GM23338 (cell line): ENCODE measurements around the gene PNPO. TPM values are rescaled to one million over a fixed set of nuclear protein-coding genes. Genes with fewer than 3 reads are reported as not detected.

Experiments
- ATAC-seq: fragments of 200-7000 bp; cut with Tn5 transposase; 3 replicates; pipeline ENCODE4 v1.9.1; 2020
- DNase-seq: peaks from one replicate; pipeline ENCODE4 v3.0.0-alpha.2; 2015; ENCODE audit warnings: low spot score
- H2AFZ ChIP-seq: fragments of 200-600 bp; sonication (generic); 2 replicates; pipeline ENCODE4 v1.8.0; 2016; ENCODE audit warnings: antibody characterized with exemption, mild to moderate bottlenecking, moderate library complexity
- H3F3A ChIP-seq: fragments of 200-600 bp; sonication (generic); replicated peaks from 2 replicates; pipeline ENCODE4 v1.8.0; 2017; ENCODE audit warnings: antibody characterized with exemption, mixed run types, low read depth
- H3K27ac ChIP-seq: fragments of 200-600 bp; sonication (generic); 2 replicates; pipeline ENCODE4 v1.6.1; 2016; ENCODE audit warnings: low read depth
- H3K27me3 ChIP-seq: fragments of 200-600 bp; sonication (generic); 2 replicates; pipeline ENCODE4 v1.8.0; 2016; ENCODE audit warnings: mild to moderate bottlenecking, mixed run types, moderate library complexity; ENCODE audit not compliant: insufficient read depth
- H3K36me3 ChIP-seq: fragments of 200-600 bp; sonication (generic); 2 replicates; pipeline ENCODE4 v1.8.0; 2016; ENCODE audit warnings: mild to moderate bottlenecking; ENCODE audit not compliant: insufficient read depth
- H3K4me1 ChIP-seq: fragments of 200-600 bp; sonication (generic); 2 replicates; pipeline ENCODE4 v1.8.0; 2016; ENCODE audit warnings: mild to moderate bottlenecking, moderate library complexity; ENCODE audit not compliant: insufficient read depth
- H3K4me2 ChIP-seq: fragments of 200-600 bp; sonication (generic); 2 replicates; pipeline ENCODE4 v1.7.1; 2017; ENCODE audit warnings: mixed run types
- H3K4me3 ChIP-seq: fragments of 200-600 bp; sonication (generic); 2 replicates; pipeline ENCODE4 v1.6.1; 2016; ENCODE audit warnings: mixed run types
- H3K79me2 ChIP-seq: fragments of 200-600 bp; sonication (generic); replicated peaks from 2 replicates; pipeline ENCODE4 v1.8.0; 2017; ENCODE audit warnings: mild to moderate bottlenecking; ENCODE audit not compliant: insufficient read depth
- H3K9me2 ChIP-seq: fragments of 200-600 bp; sonication (generic); 2 replicates; pipeline ENCODE4 v1.8.0; 2017; ENCODE audit not compliant: insufficient read depth
- H4K20me1 ChIP-seq: fragments of 200-600 bp; sonication (generic); replicated peaks from 2 replicates; pipeline ENCODE4 v1.8.0; 2017; ENCODE audit warnings: mild to moderate bottlenecking; ENCODE audit not compliant: insufficient read depth
- H3K27ac Mint-ChIP-seq: 2 replicates; pipeline ENCODE4 v1.8.0; 2020; ENCODE audit warnings: inconsistent platforms, mild to moderate bottlenecking, moderate library complexity, mixed read lengths
- H3K27me3 Mint-ChIP-seq: 3 replicates; pipeline ENCODE4 v1.8.0; 2022; ENCODE audit warnings: low read depth, mild to moderate bottlenecking, moderate library complexity, mixed read lengths, inconsistent platforms; ENCODE audit not compliant: insufficient read depth, poor library complexity
- H3K36me3 Mint-ChIP-seq: 3 replicates; pipeline ENCODE4 v1.8.0; 2021; ENCODE audit warnings: low read depth, mild to moderate bottlenecking, inconsistent platforms, moderate library complexity, mixed read lengths
- H3K4me1 Mint-ChIP-seq: 3 replicates; pipeline ENCODE4 v1.8.0; 2020; ENCODE audit warnings: mild to moderate bottlenecking, inconsistent platforms, mixed read lengths
- H3K4me3 Mint-ChIP-seq: 3 replicates; pipeline ENCODE4 v1.8.0; 2021; ENCODE audit warnings: moderate library complexity, mild to moderate bottlenecking, inconsistent platforms, mixed read lengths
- H3K9me3 Mint-ChIP-seq: 3 replicates; pipeline ENCODE4 v1.8.0; 2020; ENCODE audit warnings: moderate library complexity, mild to moderate bottlenecking, inconsistent platforms, mixed read lengths
- CREB1 ChIP-seq: fragments of 250-450 bp; sonication (Bioruptor Pico); IDR thresholded peaks from 2 replicates; pipeline ENCODE4 v1.5.0; 2020; ENCODE audit warnings: low read depth, mild to moderate bottlenecking, moderate library complexity
- CTCF ChIP-seq, 2 experiments: fragments of 200-600 bp in 1 of 2; sonication (generic) in 1 of 2; conservative IDR thresholded peaks; 2 replicates each; pipeline versions ENCODE4 v1.5.1 to v1.6.1; 2016 to 2017; ENCODE audit warnings: antibody characterized with exemption in 2 of 2, low read depth in 2 of 2, mild to moderate bottlenecking in 2 of 2, moderate library complexity in 1 of 2
- ETS1 ChIP-seq: IDR thresholded peaks from 2 replicates; pipeline ENCODE4 v1.6.1; 2016; ENCODE audit warnings: antibody characterized with exemption
- EZH2 ChIP-seq: fragments of 200-600 bp; sonication (generic); IDR thresholded peaks from one replicate; pipeline ENCODE4 v1.8.0; 2017; ENCODE audit warnings: antibody characterized with exemption, mild to moderate bottlenecking, low read depth; ENCODE audit not compliant: unreplicated experiment
- EZH2phosphoT487 ChIP-seq: fragments of 200-600 bp; sonication (generic); IDR thresholded peaks from one replicate; pipeline ENCODE4 v1.8.1; 2018; ENCODE audit warnings: antibody characterized with exemption; ENCODE audit not compliant: unreplicated experiment
- JUNB ChIP-seq: IDR thresholded peaks from one replicate; pipeline ENCODE4 v1.6.1; 2016; ENCODE audit warnings: antibody characterized with exemption; ENCODE audit not compliant: unreplicated experiment
- NANOG ChIP-seq: IDR thresholded peaks from 2 replicates; pipeline ENCODE4 v1.6.1; 2016; ENCODE audit warnings: antibody characterized with exemption, borderline replicate concordance
- POLR2AphosphoS5 ChIP-seq: IDR thresholded peaks from 2 replicates; pipeline ENCODE4 v1.6.1; 2016; ENCODE audit warnings: antibody characterized with exemption, low read depth
- REST ChIP-seq: IDR thresholded peaks from one replicate; pipeline ENCODE4 v1.6.1; 2018; ENCODE audit warnings: antibody characterized with exemption; ENCODE audit not compliant: unreplicated experiment
- STAT1 ChIP-seq: IDR thresholded peaks from one replicate; pipeline ENCODE4 v1.6.1; 2016; ENCODE audit warnings: antibody characterized with exemption; ENCODE audit not compliant: unreplicated experiment
- ZNF114 ChIP-seq: fragments of 250-450 bp; sonication (Bioruptor Pico); IDR thresholded peaks from 2 replicates; pipeline ENCODE4 v1.5.0; 2020; ENCODE audit warnings: mild to moderate bottlenecking, moderate library complexity
- ZNF331 ChIP-seq: fragments of 250-450 bp; sonication (Bioruptor Pico); IDR thresholded peaks from 2 replicates; pipeline ENCODE4 v1.5.0; 2020; ENCODE audit warnings: low read depth, mild to moderate bottlenecking, moderate library complexity
- ZNF462 ChIP-seq: fragments of 250-450 bp; sonication (Bioruptor Pico); IDR thresholded peaks from 2 replicates; pipeline ENCODE4 v1.5.0; 2020; ENCODE audit warnings: mild to moderate bottlenecking, moderate library complexity
- polyA plus RNA-seq: library from polyadenylated mRNA; unstranded; fragments of >200 nt; fragmentation: Nextera tagmentation; extraction: Ambion mirVana; gene quantifications from 2 replicates; pipeline ENCODE4 v1.2.1, GENCODE V29; 2016
- total RNA-seq: library from RNA; depleted of rRNA; stranded (reverse); fragments of >200 nt; shearing (Covaris generic); gene quantifications from 2 replicates; pipeline ENCODE4 v1.2.3, GENCODE V29; 2014

The PNPO gene
- total and polyA plus RNA-seq, 2 experiments from 2014 or later = 5.0 to 12.7 TPM

- Histone ChIP-seq H4K20me1 (no peaks in the 10 kb centered on the region), H3K27ac (no peak overlapping the region), H3K79me2 (no peaks in the 10 kb centered on the region), H3K9me2 (no peaks in the 10 kb centered on the region), H3F3A (no peaks in the 10 kb centered on the region), H3K36me3 (no peaks in the 10 kb centered on the region), H3K4me2 (no peak overlapping the region), H3K4me3 (no peak overlapping the region), H2AFZ (no peak overlapping the region), H3K4me1 (peaks cover 21% of the 10 kb centered on the region), H3K27me3 (no peaks in the 10 kb centered on the region)
- peaks cover 2% of the 10 kb centered on the region; the same call in 1 of the 3 replicates for H3K9me3 Mint-ChIP-seq
- TF ChIP-seq CTCF (conservative IDR thresholded peaks at IDR 0.05; ENCODE audit: low read depth in 2 of 2) = no peak
- no peak for TF ChIP-seq STAT1
- no peak for TF ChIP-seq EZH2
- no peak for TF ChIP-seq NANOG
- TF ChIP-seq ZNF114 (CRISPR knock-in tag) = no peak
- no peak for TF ChIP-seq ZNF462 (CRISPR knock-in tag)
- no peak for TF ChIP-seq CREB1 (CRISPR knock-in tag)
- TF ChIP-seq EZH2phosphoT487 = no peak
- TF ChIP-seq POLR2AphosphoS5 = no peak
- no peak for TF ChIP-seq ZNF331
- no peak for TF ChIP-seq ETS1
- no peak for TF ChIP-seq REST
- no peak for TF ChIP-seq JUNB
- no peak for DNase-seq
- no peaks in the 10 kb centered on the region for H3K36me3 Mint-ChIP-seq
- H3K4me3 Mint-ChIP-seq = no peak overlapping the region
- no peak for ATAC-seq
- peaks cover 6% of the 10 kb centered on the region for H3K27me3 Mint-ChIP-seq
- H3K4me1 Mint-ChIP-seq = peaks cover 36% of the 10 kb centered on the region
- H3K27ac Mint-ChIP-seq = no peak overlapping the region
Observed at GRCh38 chr17:47959825-47960655, 18.7 kb downstream of the PNPO start.
